ENCODE data around the gene KAT7.

KAT7 gene

DNA sequence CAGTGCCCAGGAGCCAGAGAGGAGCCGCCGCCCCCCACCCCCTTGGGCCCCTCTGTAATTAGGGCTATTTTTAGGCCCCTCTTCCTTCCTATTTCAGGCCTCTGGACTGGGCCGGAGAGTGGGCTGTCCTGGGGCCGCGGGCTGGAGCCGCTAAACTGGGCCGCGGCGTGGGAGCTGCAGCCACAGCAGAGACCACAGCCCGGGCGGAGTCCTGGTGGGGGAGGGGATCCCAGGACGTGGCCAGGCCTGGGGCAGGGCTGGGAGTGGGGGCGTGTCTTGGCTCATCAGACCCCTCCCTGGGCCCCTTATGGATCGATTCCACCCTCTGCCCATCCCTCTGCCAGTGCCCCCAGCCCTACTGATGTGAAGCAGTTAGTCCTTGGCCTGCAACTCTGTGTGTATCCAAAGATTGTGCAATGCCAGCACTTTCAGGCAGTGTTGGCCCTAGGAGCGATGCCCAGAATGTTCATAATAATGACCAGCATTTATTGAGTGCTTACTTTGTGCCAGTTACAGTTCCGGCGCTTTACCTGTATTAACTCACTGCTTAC is 74.4 kb downstream of the KAT7 start:
- TF ChIP-seq, protein P1, sequence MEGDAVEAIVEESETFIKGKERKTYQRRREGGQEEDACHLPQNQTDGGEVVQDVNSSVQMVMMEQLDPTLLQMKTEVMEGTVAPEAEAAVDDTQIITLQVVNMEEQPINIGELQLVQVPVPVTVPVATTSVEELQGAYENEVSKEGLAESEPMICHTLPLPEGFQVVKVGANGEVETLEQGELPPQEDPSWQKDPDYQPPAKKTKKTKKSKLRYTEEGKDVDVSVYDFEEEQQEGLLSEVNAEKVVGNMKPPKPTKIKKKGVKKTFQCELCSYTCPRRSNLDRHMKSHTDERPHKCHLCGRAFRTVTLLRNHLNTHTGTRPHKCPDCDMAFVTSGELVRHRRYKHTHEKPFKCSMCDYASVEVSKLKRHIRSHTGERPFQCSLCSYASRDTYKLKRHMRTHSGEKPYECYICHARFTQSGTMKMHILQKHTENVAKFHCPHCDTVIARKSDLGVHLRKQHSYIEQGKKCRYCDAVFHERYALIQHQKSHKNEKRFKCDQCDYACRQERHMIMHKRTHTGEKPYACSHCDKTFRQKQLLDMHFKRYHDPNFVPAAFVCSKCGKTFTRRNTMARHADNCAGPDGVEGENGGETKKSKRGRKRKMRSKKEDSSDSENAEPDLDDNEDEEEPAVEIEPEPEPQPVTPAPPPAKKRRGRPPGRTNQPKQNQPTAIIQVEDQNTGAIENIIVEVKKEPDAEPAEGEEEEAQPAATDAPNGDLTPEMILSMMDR (IDR thresholded peaks at IDR 0.05; ENCODE audit: insufficient read depth, low read length, poor library complexity, severe bottlenecking) = no peak
- Histone ChIP-seq H3K4me3 (replicated peaks; ENCODE audit: low read depth, low read length) (no peak overlapping the region), H3K36me3 (ENCODE audit: control insufficient read depth, insufficient read depth, low read length) (no peaks in the 10 kb centered on the region), H3K27me3 (replicated peaks; ENCODE audit: control insufficient read depth, insufficient read depth, low read length) (no peaks in the 10 kb centered on the region; the same call in 1 of the 2 replicates)
- no peak for DNase-seq (ENCODE audit: extremely low read depth, insufficient read length)

DNA sequence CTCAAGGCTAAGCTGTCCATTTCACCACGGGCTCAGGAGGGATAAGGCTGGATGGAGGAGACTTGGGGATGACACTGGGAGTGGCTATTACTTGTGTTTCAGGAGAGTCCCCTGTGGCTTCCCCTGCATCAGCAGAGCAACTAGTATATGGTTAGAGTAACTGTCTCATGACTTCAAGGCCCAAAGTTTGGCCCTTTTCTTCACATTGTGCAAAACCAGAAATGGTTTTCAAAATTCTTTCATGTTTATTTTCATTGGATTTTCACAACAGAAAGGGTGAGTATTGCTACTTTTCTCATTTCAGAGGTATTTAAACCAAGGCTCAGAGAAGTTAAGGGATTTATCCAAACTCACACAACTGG is 77.5 kb downstream of the KAT7 start:
- no peaks in the 10 kb centered on the region for H3K36me3 ChIP-seq (ENCODE audit: control insufficient read depth, insufficient read depth, low read length)
- DNase-seq (ENCODE audit: extremely low read depth, insufficient read length) = no peak
- H3K27me3 ChIP-seq (replicated peaks; ENCODE audit: control insufficient read depth, insufficient read depth, low read length) = no peaks in the 10 kb centered on the region; the same call in 1 of the 2 replicates
- no peak overlapping the region for H3K4me3 ChIP-seq (replicated peaks; ENCODE audit: low read depth, low read length)
- TF ChIP-seq, protein P1 (IDR thresholded peaks at IDR 0.05; ENCODE audit: insufficient read depth, low read length, poor library complexity, severe bottlenecking) = no peak

DNA sequence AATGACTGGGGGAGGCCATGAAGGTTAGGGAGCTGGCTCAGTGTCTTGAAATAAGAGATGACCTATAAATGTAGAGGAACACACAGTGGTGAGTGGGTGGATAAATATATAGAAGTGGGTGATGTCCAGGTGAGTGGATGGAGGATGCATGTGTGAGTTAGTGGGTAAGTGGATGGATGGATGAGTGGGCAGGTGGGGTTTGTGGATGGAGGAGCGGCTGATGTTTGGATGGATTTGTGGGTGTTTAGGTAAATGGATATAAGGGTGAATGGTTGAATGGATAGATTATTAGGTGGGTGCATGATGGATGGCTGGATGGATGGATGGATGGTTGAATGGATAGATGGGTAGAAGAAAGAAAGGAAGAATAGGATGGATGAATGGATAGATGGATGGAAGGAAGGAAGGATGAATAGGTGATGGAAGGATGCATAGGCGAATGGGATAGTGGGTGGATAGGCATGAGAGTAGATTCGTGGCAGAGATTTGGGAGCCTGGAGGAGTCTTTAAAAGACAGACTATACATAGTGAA is 78.5 kb downstream of the KAT7 start:
- TF ChIP-seq, protein P1 (IDR thresholded peaks at IDR 0.05; ENCODE audit: insufficient read depth, low read length, poor library complexity, severe bottlenecking) = no peak
- no peak overlapping the region for H3K4me3 ChIP-seq (replicated peaks; ENCODE audit: low read depth, low read length)
- H3K27me3 ChIP-seq (replicated peaks; ENCODE audit: control insufficient read depth, insufficient read depth, low read length) = no peaks in the 10 kb centered on the region; the same call in 1 of the 2 replicates
- DNase-seq (ENCODE audit: extremely low read depth, insufficient read length) = no peak
- no peaks in the 10 kb centered on the region for H3K36me3 ChIP-seq (ENCODE audit: control insufficient read depth, insufficient read depth, low read length)

DNA sequence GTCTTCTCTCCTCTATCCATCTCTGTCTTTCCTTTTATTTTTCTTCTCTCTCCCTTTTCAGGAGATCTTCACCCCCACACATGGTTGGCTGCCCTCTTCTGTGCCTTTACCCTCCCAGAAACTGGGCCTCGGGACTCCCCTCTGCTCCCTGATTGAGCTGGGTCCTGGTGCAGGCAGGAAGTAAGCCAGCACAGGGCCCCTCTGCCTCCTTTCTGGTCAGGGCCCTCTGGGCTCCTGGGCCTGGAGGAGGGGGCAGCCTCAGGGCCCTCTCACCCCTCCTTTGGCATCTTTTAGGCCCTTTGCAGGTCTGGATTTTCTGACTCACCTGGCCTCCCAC is 80.5 kb downstream of the KAT7 start:
- DNase-seq (ENCODE audit: extremely low read depth, insufficient read length) = no peak
- TF ChIP-seq, protein P1 (IDR thresholded peaks at IDR 0.05; ENCODE audit: insufficient read depth, low read length, poor library complexity, severe bottlenecking) = no peak
- no peaks in the 10 kb centered on the region; the same call in 1 of the 2 replicates for H3K27me3 ChIP-seq (replicated peaks; ENCODE audit: control insufficient read depth, insufficient read depth, low read length)
- H3K36me3 ChIP-seq (ENCODE audit: control insufficient read depth, insufficient read depth, low read length) = no peaks in the 10 kb centered on the region
- H3K4me3 ChIP-seq (replicated peaks; ENCODE audit: low read depth, low read length) = no peak overlapping the region

DNA sequence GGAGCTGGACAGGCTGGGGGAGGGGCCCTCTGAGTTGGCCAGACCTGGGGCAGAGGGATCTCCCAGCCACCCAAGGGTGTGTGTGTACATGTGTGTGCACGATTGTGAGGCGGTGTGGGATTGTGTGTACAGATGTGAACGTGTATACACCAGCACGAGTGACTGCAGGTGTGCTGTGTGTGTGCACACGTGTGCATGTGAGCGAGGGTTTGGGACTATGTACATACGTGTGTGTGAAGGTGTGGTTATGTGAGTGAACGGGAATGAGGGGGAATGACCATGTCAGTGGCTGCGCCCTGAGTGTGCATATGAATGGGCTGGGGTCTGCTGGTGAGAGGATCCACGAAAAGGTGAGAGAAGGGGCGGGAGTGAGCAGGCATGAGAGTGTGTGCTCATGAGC is 81.8 kb downstream of the KAT7 start:
- DNase-seq (ENCODE audit: extremely low read depth, insufficient read length) = no peak
- Histone ChIP-seq H3K36me3 (ENCODE audit: control insufficient read depth, insufficient read depth, low read length) (no peaks in the 10 kb centered on the region), H3K4me3 (replicated peaks; ENCODE audit: low read depth, low read length) (no peak overlapping the region), H3K27me3 (replicated peaks; ENCODE audit: control insufficient read depth, insufficient read depth, low read length) (no peaks in the 10 kb centered on the region; the same call in none of the 2 replicates)
- TF ChIP-seq, protein P1 (IDR thresholded peaks at IDR 0.05; ENCODE audit: insufficient read depth, low read length, poor library complexity, severe bottlenecking) = no peak

DNA sequence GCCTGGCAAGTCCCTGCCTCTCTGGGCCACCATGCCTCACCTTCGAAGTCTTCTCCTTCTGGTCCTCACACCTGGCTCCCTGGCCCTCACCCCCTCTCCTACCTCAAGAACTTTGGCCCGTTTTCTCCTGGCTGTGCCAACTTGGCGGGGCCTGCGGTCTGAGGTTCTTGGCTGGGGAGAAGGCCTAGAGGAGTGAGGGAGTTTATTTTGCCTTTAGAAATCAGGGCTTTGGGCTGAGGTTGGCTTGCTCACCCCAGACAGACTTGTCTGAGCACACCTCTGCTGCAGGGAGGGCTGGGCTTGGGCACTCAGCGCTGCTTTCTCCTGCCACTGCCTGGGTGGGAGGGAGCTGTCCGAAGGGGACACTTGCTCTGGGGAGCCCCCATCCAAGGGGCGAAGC is 82.7 kb downstream of the KAT7 start:
- TF ChIP-seq, protein P1 (IDR thresholded peaks at IDR 0.05; ENCODE audit: insufficient read depth, low read length, poor library complexity, severe bottlenecking) = no peak
- no peaks in the 10 kb centered on the region; the same call in none of the 2 replicates for H3K27me3 ChIP-seq (replicated peaks; ENCODE audit: control insufficient read depth, insufficient read depth, low read length)

More for the DNA sequence above, 82.7 kb downstream of the KAT7 start:
- DNase-seq (ENCODE audit: extremely low read depth, insufficient read length) = no peak
- no peaks in the 10 kb centered on the region for H3K36me3 ChIP-seq (ENCODE audit: control insufficient read depth, insufficient read depth, low read length)
- no peak overlapping the region for H3K4me3 ChIP-seq (replicated peaks; ENCODE audit: low read depth, low read length)
